Fibroblast of lung (primary cell): Measurements from ENCODE around the gene SH2B3.

Experiments
- EZH2 ChIP-seq: IDR thresholded peaks from 2 replicates; pipeline ENCODE4 v1.5.1; 2012; ENCODE audit warnings: low read length, control low read depth, mild to moderate bottlenecking; ENCODE audit errors: missing control alignments
- TF ChIP-seq, protein P1 (sequence below), 2 donors: IDR thresholded peaks in 1 of 2; conservative IDR thresholded peaks in 1 of 2; 1 replicate in 1 of 2; 2 replicates in 1 of 2; pipeline ENCODE4 v1.5.1; 2011 to 2012; ENCODE audit warnings: low read length in 2 of 2, control low read depth in 1 of 2, inconsistent platforms in 1 of 2, low read depth in 1 of 2, mild to moderate bottlenecking in 1 of 2

DNA sequence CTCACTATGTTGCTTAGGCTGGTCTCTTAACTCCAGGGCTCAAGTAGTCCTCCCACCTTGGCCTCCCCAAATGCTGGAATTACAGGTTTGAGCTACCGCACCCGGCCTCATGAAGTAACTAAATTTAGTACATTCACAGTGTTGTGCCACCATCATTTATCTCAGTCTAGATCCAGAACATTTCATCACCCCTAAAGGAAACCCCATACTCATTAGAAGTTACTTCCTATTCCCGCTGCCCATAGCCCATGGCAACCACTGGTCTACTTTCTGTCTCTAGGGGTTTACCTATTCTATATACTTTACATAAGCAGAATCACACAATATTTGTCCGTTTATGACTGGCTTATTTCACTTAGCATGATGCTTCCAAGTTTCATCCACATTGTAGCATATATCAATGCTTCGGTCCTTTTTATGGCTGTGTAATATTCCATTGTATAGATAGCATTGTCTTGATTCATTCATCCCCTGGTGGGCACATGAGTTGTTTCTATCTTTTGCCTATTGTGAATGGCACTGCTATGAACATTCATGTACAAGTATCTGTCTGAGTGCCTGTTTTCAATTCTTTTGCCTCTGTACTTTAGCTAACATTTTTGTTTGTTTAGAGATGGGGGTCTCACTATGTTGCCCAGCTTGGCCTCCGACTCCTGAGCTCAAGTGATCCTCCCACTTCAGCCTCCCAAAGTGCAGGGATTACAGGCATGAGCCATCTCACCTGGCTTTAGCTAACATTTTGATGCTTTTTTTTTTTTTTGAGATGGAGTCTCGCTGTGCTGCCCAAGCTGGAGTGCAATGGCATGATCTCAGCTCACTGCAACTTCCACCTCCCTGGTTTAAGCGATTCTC is 10.2 kb upstream of the SH2B3 start:
- TF ChIP-seq, protein P1, sequence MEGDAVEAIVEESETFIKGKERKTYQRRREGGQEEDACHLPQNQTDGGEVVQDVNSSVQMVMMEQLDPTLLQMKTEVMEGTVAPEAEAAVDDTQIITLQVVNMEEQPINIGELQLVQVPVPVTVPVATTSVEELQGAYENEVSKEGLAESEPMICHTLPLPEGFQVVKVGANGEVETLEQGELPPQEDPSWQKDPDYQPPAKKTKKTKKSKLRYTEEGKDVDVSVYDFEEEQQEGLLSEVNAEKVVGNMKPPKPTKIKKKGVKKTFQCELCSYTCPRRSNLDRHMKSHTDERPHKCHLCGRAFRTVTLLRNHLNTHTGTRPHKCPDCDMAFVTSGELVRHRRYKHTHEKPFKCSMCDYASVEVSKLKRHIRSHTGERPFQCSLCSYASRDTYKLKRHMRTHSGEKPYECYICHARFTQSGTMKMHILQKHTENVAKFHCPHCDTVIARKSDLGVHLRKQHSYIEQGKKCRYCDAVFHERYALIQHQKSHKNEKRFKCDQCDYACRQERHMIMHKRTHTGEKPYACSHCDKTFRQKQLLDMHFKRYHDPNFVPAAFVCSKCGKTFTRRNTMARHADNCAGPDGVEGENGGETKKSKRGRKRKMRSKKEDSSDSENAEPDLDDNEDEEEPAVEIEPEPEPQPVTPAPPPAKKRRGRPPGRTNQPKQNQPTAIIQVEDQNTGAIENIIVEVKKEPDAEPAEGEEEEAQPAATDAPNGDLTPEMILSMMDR (conservative IDR thresholded peaks at IDR 0.05 in 1 of 2, IDR thresholded peaks at IDR 0.05 in 1 of 2; ENCODE audit: low read depth in 1 of 2, low read length in 2 of 2), result no peak
- no peak for TF ChIP-seq EZH2
